H1 (cell line): ENCODE results near the gene DIP2B. TPM values are rescaled to one million over a fixed set of nuclear protein-coding genes. Genes with fewer than 3 reads are reported as not detected.

Experiments used
- CTCF ChIP-seq, 3 experiments: IDR thresholded peaks; 1 replicate in 2 of 3; 2 replicates in 1 of 3; pipeline versions ENCODE4 v1.5.1 to v1.6.1; 2011; ENCODE audit warnings: low read length in 3 of 3, mild to moderate bottlenecking in 3 of 3, inconsistent platforms in 2 of 3, low read depth in 1 of 3, moderate library complexity in 1 of 3; ENCODE audit not compliant: insufficient read depth in 1 of 3; ENCODE audit errors: control extremely low read depth in 1 of 3
- PHF8 ChIP-seq: fragments of 200-600 bp; sonication (generic); conservative IDR thresholded peaks from 2 replicates; pipeline ENCODE4 v1.7.1; 2012; ENCODE audit warnings: low read depth, mild to moderate bottlenecking, inconsistent platforms, low read length, moderate library complexity
- POU5F1 ChIP-seq: IDR thresholded peaks from 2 replicates; pipeline ENCODE4 v1.6.1; 2011; ENCODE audit warnings: low read depth, mild to moderate bottlenecking, low read length, moderate library complexity
- SIRT6 ChIP-seq: IDR thresholded peaks from one replicate; pipeline ENCODE4 v1.7.1; 2012; ENCODE audit warnings: low read length, inconsistent platforms
- polyA plus RNA-seq, 7 experiments: library from polyadenylated mRNA; depleted of rRNA in 3 of 7; stranded (reverse) in 5 of 7; unstranded in 2 of 7; fragments of >200 nt in 5 of 7; fragments of 200-250 nt in 2 of 7; gene quantifications; 1 replicate in 5 of 7; 2 replicates in 1 of 7; 4 replicates in 1 of 7; pipeline versions ENCODE4 v1.2.1 to v1.2.3, GENCODE V29; 2011 to 2013; ENCODE audit warnings: missing spikeins in 2 of 7, mixed read lengths in 2 of 7
- total RNA-seq: library from RNA; stranded (reverse); fragmentation: NEBNext Ultra II Directional; extraction: Animal tissue kit (Norgen Biotek cat#: 25700); gene quantifications from 2 replicates; pipeline ENCODE4 v1.2.1, GENCODE V29; 2021

The DIP2B gene
- total and polyA plus RNA-seq, 2 of the 8 experiments (the other 6 are each of a cell fraction or from before 2014, with no cell fraction given) = 11.1 to 29.6 TPM

GRCh38 chr12:50604640-50604920, 99.8 kb downstream of the DIP2B start (continued):
- TF ChIP-seq CTCF (IDR thresholded peaks at IDR 0.05; ENCODE audit: control extremely low read depth in 1 of 3, insufficient read depth in 1 of 3, low read depth in 1 of 3, low read length in 3 of 3) = no peak
- no peak for TF ChIP-seq POU5F1
- no peak for TF ChIP-seq PHF8
- TF ChIP-seq SIRT6 = no peak
